ENCODE measurements around the gene KLRG1.

DNA sequence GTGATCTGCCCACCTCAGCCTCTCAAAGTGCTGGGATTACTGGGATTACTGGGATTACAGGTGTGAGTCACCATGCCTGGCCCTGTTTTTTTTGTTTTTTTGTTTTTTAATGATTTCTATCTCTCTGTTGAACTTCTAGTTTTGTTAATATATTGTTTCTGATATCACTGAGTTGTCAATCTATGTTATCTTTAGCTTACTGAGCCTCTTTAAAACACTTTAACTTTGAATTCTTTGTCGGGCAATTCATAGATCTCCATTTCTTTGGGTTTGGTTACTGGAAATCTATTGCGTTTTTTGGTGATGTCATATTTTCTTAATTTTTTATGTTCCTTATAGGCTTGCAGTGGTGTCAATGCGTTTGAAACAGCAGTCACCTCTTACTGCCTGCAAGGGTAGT, 9.2 kb upstream of the KLRG1 start:
- TF ChIP-seq, protein P1, sequence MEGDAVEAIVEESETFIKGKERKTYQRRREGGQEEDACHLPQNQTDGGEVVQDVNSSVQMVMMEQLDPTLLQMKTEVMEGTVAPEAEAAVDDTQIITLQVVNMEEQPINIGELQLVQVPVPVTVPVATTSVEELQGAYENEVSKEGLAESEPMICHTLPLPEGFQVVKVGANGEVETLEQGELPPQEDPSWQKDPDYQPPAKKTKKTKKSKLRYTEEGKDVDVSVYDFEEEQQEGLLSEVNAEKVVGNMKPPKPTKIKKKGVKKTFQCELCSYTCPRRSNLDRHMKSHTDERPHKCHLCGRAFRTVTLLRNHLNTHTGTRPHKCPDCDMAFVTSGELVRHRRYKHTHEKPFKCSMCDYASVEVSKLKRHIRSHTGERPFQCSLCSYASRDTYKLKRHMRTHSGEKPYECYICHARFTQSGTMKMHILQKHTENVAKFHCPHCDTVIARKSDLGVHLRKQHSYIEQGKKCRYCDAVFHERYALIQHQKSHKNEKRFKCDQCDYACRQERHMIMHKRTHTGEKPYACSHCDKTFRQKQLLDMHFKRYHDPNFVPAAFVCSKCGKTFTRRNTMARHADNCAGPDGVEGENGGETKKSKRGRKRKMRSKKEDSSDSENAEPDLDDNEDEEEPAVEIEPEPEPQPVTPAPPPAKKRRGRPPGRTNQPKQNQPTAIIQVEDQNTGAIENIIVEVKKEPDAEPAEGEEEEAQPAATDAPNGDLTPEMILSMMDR (IDR thresholded peaks at IDR 0.05) = no peak
- TF ChIP-seq POLR2A (IDR thresholded peaks at IDR 0.05) = no peak
